NCI-H69 (cell line): ENCODE results near the gene THSD1.

ENCODE experiments used
- DNase-seq: peaks from one replicate; lab custom pipeline; 2025; lab: John Stamatoyannopoulos, UW

Gene THSD1

GRCh38 chr13:52405767-52406494 is at the start of gene THSD1:
Gene THSD1 (minus strand): TSS chr13:52406172. CDS start chr13:52402600, 3,572 bp downstream.
- DNase-seq: peak; percentile 59

GRCh38 chr13:52455677-52456041 is 49.7 kb upstream of the THSD1 start:
- DNase-seq: peak; percentile 79

GRCh38 chr13:52454820-52455676 is 49.1 kb upstream of the THSD1 start, which contains the start of gene CKAP2:
Gene CKAP2 (plus strand): TSS chr13:52455478. CDS start chr13:52455557, 79 bp downstream.
- DNase-seq: peak; percentile 95

GRCh38 chr13:52454459-52454819 is 48.5 kb upstream of the THSD1 start:
- DNase-seq: peak; percentile 74

GRCh38 chr13:52452470-52452869 is 46.5 kb upstream of the THSD1 start:
- peak; percentile 55 for DNase-seq

GRCh38 chr13:52451135-52451804 is 45.3 kb upstream of the THSD1 start:
- DNase-seq: peak; percentile 62

- no peak for DNase-seq
These were observed 44.8 kb upstream of the THSD1 start for GRCh38 chr13:52450793-52451116.

GRCh38 chr13:52450012-52450792 is 44.2 kb upstream of the THSD1 start, which contains the start of gene VPS36:
Gene VPS36 (minus strand): TSS chr13:52450634. CDS start chr13:52450594, 40 bp downstream.
- peak; percentile 94 for DNase-seq

GRCh38 chr13:52449331-52450011 is 43.5 kb upstream of the THSD1 start:
- DNase-seq: no peak

GRCh38 chr13:52447815-52448552 is 42.0 kb upstream of the THSD1 start:
- peak; percentile 45 for DNase-seq

- peak; percentile 58 for DNase-seq
These were observed 41.4 kb upstream of the THSD1 start for GRCh38 chr13:52447354-52447753.

- DNase-seq: no peak
These were observed 40.3 kb upstream of the THSD1 start for GRCh38 chr13:52446265-52446664.

GRCh38 chr13:52432456-52432855 is 26.5 kb upstream of the THSD1 start:
- no peak for DNase-seq

GRCh38 chr13:52428295-52428694 is 22.3 kb upstream of the THSD1 start:
- peak; percentile 46 for DNase-seq

- DNase-seq: no peak
These were observed 15.2 kb upstream of the THSD1 start for GRCh38 chr13:52421216-52421615.

GRCh38 chr13:52419080-52419479 is 13.1 kb upstream of the THSD1 start:
- DNase-seq: no peak

GRCh38 chr13:52414963-52415362 is 9.0 kb upstream of the THSD1 start:
- DNase-seq: no peak

GRCh38 chr13:52414051-52414450 is 8.1 kb upstream of the THSD1 start:
- DNase-seq: no peak

- no peak for DNase-seq
These were observed 6.2 kb upstream of the THSD1 start for GRCh38 chr13:52412128-52412527.

- no peak for DNase-seq
These were observed 5.7 kb upstream of the THSD1 start for GRCh38 chr13:52411629-52412028.
